Endodermal cell (in vitro differentiated cells): Measurements from ENCODE around the gene PAK1. TPM values are rescaled to one million over a fixed set of nuclear protein-coding genes. Genes with fewer than 3 reads are reported as not detected.

Experiments
- DNase-seq: peaks from one replicate; pipeline ENCODE4 v3.0.0-alpha.2; 2017
- H3K27ac ChIP-seq: 2 replicates; pipeline ENCODE4 v1.5.1; 2013; ENCODE audit warnings: mild to moderate bottlenecking, low read depth, low read length, moderate library complexity
- H3K27me3 ChIP-seq: 2 replicates; pipeline ENCODE4 v1.6.1; 2013; ENCODE audit warnings: mild to moderate bottlenecking, low read length, moderate library complexity; ENCODE audit not compliant: insufficient read depth, control insufficient read depth, poor library complexity, severe bottlenecking
- H3K36me3 ChIP-seq: 2 replicates; pipeline ENCODE4 v1.7.0; 2013; ENCODE audit warnings: mild to moderate bottlenecking, low read length, moderate library complexity; ENCODE audit not compliant: control insufficient read depth, insufficient read depth
- H3K4me1 ChIP-seq: one replicate; pipeline ENCODE4 v1.7.0; 2013; ENCODE audit warnings: low read length; ENCODE audit not compliant: control insufficient read depth, insufficient read depth
- H3K4me3 ChIP-seq: 2 replicates; pipeline ENCODE4 v1.5.1; 2013; ENCODE audit warnings: mild to moderate bottlenecking, low read length, moderate library complexity
- H3K9ac ChIP-seq: 2 replicates; pipeline ENCODE4 v1.6.1; 2013; ENCODE audit warnings: mild to moderate bottlenecking, low read length, moderate library complexity; ENCODE audit not compliant: poor library complexity, severe bottlenecking; ENCODE audit errors: extremely low read depth
- H3K9me3 ChIP-seq: 2 replicates; pipeline ENCODE4 v1.6.1; 2013; ENCODE audit warnings: mild to moderate bottlenecking, low read length, moderate library complexity; ENCODE audit not compliant: control insufficient read depth
- H3K27ac Mint-ChIP-seq: 2 replicates; pipeline ENCODE4 v1.8.0; 2020; ENCODE audit warnings: mixed read lengths
- H3K27me3 Mint-ChIP-seq: 2 replicates; pipeline ENCODE4 v1.8.0; 2021; ENCODE audit warnings: mild to moderate bottlenecking, mixed read lengths; ENCODE audit not compliant: insufficient read depth
- H3K36me3 Mint-ChIP-seq: 2 replicates; pipeline ENCODE4 v1.8.0; 2020; ENCODE audit warnings: low read depth, mixed read lengths
- H3K4me1 Mint-ChIP-seq: 2 replicates; pipeline ENCODE4 v1.8.0; 2020; ENCODE audit warnings: mixed read lengths
- H3K4me3 Mint-ChIP-seq: 2 replicates; pipeline ENCODE4 v1.8.0; 2020; ENCODE audit warnings: mild to moderate bottlenecking, moderate library complexity, mixed read lengths
- H3K9me3 Mint-ChIP-seq: 2 replicates; pipeline ENCODE4 v1.8.0; 2020; ENCODE audit warnings: mild to moderate bottlenecking, mixed read lengths
- CTCF ChIP-seq: fragments of 200-600 bp; sonication (generic); conservative IDR thresholded peaks from 2 replicates; pipeline ENCODE4 v1.5.0; 2021; ENCODE audit warnings: antibody characterized with exemption, mild to moderate bottlenecking
- WGBS, 2 experiments: methylation state at CpG; one replicate each; pipeline versions ENCODE4 v1.1.5 to v1.1.7; 2013; ENCODE audit warnings: missing lambda C conversion rate in 2 of 2, mixed read lengths in 1 of 2; ENCODE audit not compliant: insufficient coverage in 1 of 2, insufficient read length in 1 of 2; 5-methylcytosine and 5-hydroxymethylcytosine counted together
- total RNA-seq, 2 donors: library from RNA; stranded (reverse); fragmentation: NEBNext Ultra II Directional in 1 of 2; extraction: Animal tissue kit (Norgen Biotek cat#: 25700) in 1 of 2; gene quantifications; 2 replicates in 1 of 2; 3 replicates in 1 of 2; pipeline ENCODE4 v1.2.1, GENCODE V29; 2021

PAK1 gene
- total RNA-seq, 2 donors from 2014 or later: 91.3 to 94.9 TPM

DNA sequence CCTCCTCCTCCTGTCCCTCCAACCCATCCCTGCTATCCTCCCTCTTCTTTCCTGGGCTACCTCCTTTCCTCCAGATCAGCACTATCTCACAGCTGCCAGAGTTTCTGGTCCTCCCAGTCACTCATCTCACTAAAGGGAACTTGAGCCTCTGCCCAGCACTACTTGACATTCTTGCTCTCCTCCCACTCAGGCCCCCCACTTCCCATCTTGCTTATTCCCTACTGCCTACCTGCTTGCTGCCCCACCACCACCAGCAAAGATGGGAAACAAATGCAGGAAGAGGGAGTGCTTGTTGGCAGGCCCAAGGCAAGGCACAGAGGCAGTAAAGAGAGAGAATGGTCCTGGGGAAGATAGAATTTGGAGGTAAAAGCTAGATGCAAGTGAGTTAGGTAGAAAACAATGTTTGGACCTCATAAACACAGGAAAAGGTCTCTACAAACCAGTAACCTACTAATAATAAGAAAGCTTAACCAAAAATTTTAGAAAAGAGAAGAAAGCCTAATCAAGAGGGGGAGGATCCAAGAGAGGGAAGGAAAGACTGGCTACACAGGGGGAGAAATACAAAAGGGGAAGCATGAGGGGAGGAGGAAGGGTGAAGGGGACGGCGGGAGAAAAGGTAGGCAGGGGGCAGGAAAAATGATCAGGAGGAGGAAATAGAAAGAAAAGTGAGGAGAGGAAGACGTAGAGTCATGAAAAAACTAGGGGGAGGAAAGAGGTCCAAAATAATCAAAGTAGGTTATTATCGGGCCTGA lies 63.6 kb downstream of the PAK1 start:
- H3K9ac ChIP-seq: no peak overlapping the region
- peaks cover 7% of the 10 kb centered on the region for H3K4me1 ChIP-seq
- H3K9me3 Mint-ChIP-seq: no peaks in the 10 kb centered on the region
- H3K4me3 ChIP-seq: peak overlapping the region; percentile 84
- no peak for TF ChIP-seq CTCF
- H3K36me3 Mint-ChIP-seq: peaks cover 4% of the 10 kb centered on the region
- no peak for DNase-seq
- peak overlapping the region; percentile 16 for H3K27ac Mint-ChIP-seq
- 73 to 83% methylated on average over 4 of the region's 4 CpGs for WGBS, 2 experiments
- H3K4me1 Mint-ChIP-seq: peaks cover 48% of the 10 kb centered on the region
- no peak overlapping the region for H3K27ac ChIP-seq
- H3K4me3 Mint-ChIP-seq: peak overlapping the region; percentile 66
- H3K27me3 ChIP-seq: no peaks in the 10 kb centered on the region
- no peaks in the 10 kb centered on the region for H3K27me3 Mint-ChIP-seq
- no peaks in the 10 kb centered on the region for H3K9me3 ChIP-seq
- H3K36me3 ChIP-seq: no peaks in the 10 kb centered on the region

DNA sequence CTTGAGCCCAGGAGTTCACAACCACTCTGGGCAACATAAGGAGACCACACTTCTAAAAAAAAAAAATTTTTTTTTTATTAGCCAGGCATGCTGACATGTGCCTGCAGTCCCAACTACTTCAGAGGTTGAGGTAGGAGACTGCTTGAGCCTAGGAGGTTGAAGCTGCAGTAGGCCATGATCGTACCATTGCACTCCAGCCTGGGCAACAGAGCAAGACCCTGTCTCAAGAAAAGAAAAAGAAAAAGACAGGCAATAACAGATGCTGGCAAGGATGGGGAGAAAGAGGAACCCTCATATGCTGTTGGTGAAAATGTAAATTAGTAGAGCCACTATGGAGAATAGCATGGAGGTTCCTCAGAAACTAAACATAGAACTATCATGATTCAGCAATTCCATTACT lies 64.8 kb downstream of the PAK1 start:
- Histone ChIP-seq H3K9ac (no peak overlapping the region), H3K27ac (no peak overlapping the region), H3K27me3 (no peaks in the 10 kb centered on the region), H3K4me3 (no peak overlapping the region), H3K4me1 (peaks cover 5% of the 10 kb centered on the region), H3K36me3 (no peaks in the 10 kb centered on the region), H3K9me3 (no peaks in the 10 kb centered on the region)
- WGBS, 2 experiments: 78 to 97% methylated on average over 1 of the region's 1 CpG
- no peak for DNase-seq
- Mint-ChIP-seq H3K27me3 (no peaks in the 10 kb centered on the region), H3K4me1 (peaks cover 47% of the 10 kb centered on the region), H3K27ac (no peak overlapping the region), H3K4me3 (no peak overlapping the region), H3K36me3 (peaks cover 4% of the 10 kb centered on the region), H3K9me3 (no peaks in the 10 kb centered on the region)
- no peak for TF ChIP-seq CTCF

DNA sequence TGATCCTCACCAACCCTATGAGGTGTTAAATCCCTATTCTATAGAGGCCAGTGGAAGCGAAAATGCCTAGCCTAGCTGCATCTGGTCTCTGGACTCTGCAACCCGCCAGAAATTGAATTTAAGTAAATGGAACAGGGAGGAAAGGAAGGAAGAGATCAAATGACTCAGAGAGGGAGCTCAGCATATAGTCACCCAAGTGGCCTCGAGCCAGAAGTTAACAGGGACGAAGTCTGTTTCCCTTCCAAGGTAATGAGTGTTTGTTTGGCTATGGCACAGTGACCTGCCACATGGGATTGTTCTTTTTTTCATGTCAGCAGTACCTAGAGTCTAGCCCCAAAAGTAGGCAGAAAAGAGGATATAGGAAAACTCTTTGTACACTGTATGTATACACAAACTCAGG lies 66.3 kb downstream of the PAK1 start:
- DNase-seq: no peak

More for the DNA sequence above, 66.3 kb downstream of the PAK1 start:
- Mint-ChIP-seq H3K4me1 (peaks cover 40% of the 10 kb centered on the region), H3K9me3 (no peaks in the 10 kb centered on the region), H3K36me3 (peaks cover 4% of the 10 kb centered on the region), H3K27me3 (no peaks in the 10 kb centered on the region), H3K27ac (no peak overlapping the region), H3K4me3 (no peak overlapping the region)
- 52 to 63% methylated on average over 4 of the region's 4 CpGs for WGBS, 2 experiments
- TF ChIP-seq CTCF: no peak
- Histone ChIP-seq H3K36me3 (no peaks in the 10 kb centered on the region), H3K27me3 (no peaks in the 10 kb centered on the region), H3K9ac (no peak overlapping the region), H3K4me3 (no peak overlapping the region), H3K27ac (no peak overlapping the region), H3K4me1 (peaks cover 3% of the 10 kb centered on the region), H3K9me3 (no peaks in the 10 kb centered on the region)
